C4-2B (cell line): ENCODE data around the gene ZDHHC24.

Experiments used
- CTCF ChIP-seq: fragments of 450-650 bp; conservative IDR thresholded peaks from 2 replicates; pipeline ENCODE4 v1.5.1; 2017; ENCODE audit warnings: mild to moderate bottlenecking
- ZFX ChIP-seq: fragments of 450-650 bp; IDR thresholded peaks from 2 replicates; pipeline ENCODE4 v1.6.1; 2017

- TF ChIP-seq CTCF = no peak
- no peak for TF ChIP-seq ZFX
Measured at GRCh38 chr11:66473167-66473566, 72.7 kb downstream of the ZDHHC24 start.
